DOHH2 (cell line): ENCODE data around the gene EPB41L4B.

Source experiments
- EZH2phosphoT487 ChIP-seq: fragments of 200-600 bp; sonication (generic); IDR thresholded peaks from 2 replicates; pipeline ENCODE4 v1.6.1; 2017; ENCODE audit warnings: borderline replicate concordance, mild to moderate bottlenecking, antibody characterized with exemption, low read length, moderate library complexity, mixed read lengths
- TF ChIP-seq, protein P1 (sequence below): fragments of 200-600 bp; sonication (generic); IDR thresholded peaks from one replicate; pipeline ENCODE4 v1.5.1; 2014; ENCODE audit warnings: antibody characterized with exemption, mild to moderate bottlenecking, low read depth, low read length; ENCODE audit not compliant: poor library complexity, severe bottlenecking

DNA sequence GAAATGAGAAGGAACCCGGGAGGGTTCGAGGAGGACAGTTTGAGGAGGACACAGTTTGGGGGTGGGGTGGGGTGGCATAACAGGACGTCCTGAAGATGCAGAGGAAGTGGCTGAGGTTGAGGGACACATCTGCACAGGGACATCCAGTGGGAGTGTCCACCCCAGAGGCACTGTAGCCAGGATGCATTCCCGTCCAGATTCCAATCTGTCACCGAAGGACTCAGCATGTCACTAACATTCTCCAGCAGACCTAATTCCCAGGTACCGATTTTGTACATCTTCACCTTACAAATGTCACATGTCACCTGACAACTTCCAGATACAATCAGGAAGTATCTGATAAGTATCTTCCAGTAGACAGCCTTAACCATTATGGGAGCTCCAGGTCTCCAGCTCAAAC lies 42.6 kb downstream of the EPB41L4B start:
- TF ChIP-seq, protein P1, sequence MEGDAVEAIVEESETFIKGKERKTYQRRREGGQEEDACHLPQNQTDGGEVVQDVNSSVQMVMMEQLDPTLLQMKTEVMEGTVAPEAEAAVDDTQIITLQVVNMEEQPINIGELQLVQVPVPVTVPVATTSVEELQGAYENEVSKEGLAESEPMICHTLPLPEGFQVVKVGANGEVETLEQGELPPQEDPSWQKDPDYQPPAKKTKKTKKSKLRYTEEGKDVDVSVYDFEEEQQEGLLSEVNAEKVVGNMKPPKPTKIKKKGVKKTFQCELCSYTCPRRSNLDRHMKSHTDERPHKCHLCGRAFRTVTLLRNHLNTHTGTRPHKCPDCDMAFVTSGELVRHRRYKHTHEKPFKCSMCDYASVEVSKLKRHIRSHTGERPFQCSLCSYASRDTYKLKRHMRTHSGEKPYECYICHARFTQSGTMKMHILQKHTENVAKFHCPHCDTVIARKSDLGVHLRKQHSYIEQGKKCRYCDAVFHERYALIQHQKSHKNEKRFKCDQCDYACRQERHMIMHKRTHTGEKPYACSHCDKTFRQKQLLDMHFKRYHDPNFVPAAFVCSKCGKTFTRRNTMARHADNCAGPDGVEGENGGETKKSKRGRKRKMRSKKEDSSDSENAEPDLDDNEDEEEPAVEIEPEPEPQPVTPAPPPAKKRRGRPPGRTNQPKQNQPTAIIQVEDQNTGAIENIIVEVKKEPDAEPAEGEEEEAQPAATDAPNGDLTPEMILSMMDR = no peak
- no peak for TF ChIP-seq EZH2phosphoT487
